Ishikawa (cell line): Measurements from ENCODE around the gene RNF213.

Experiments used
- CEBPB ChIP-seq: IDR thresholded peaks from 2 replicates; pipeline ENCODE4 v1.6.1; 2012
- CREB1 ChIP-seq: IDR thresholded peaks from 2 replicates; pipeline ENCODE4 v1.6.1; 2012; ENCODE audit warnings: low read depth
- EGR1 ChIP-seq: IDR thresholded peaks from 2 replicates; pipeline ENCODE4 v1.6.1; 2012
- EP300 ChIP-seq: IDR thresholded peaks from 2 replicates; pipeline ENCODE4 v1.6.1; 2012; ENCODE audit warnings: borderline replicate concordance
- FOXM1 ChIP-seq: IDR thresholded peaks from 2 replicates; pipeline ENCODE4 v1.6.1; 2012; ENCODE audit warnings: low read depth, borderline replicate concordance
- MAX ChIP-seq: IDR thresholded peaks from 2 replicates; pipeline ENCODE4 v1.6.1; 2012
- NFIC ChIP-seq: IDR thresholded peaks from 2 replicates; pipeline ENCODE4 v1.6.1; 2012
- RAD21 ChIP-seq: IDR thresholded peaks from 2 replicates; pipeline ENCODE4 v1.6.1; 2012; ENCODE audit warnings: low read depth
- REST ChIP-seq: IDR thresholded peaks from 2 replicates; pipeline ENCODE4 v1.6.1; 2012; ENCODE audit warnings: low read depth, mild to moderate bottlenecking
- TAF1 ChIP-seq: IDR thresholded peaks from 2 replicates; pipeline ENCODE4 v1.6.1; 2012; ENCODE audit warnings: low read depth, mild to moderate bottlenecking
- TCF12 ChIP-seq: IDR thresholded peaks from 2 replicates; pipeline ENCODE4 v1.6.1; 2012; ENCODE audit warnings: low read depth
- TEAD4 ChIP-seq: IDR thresholded peaks from 2 replicates; pipeline ENCODE4 v1.6.1; 2012
- USF1 ChIP-seq: IDR thresholded peaks from 2 replicates; pipeline ENCODE4 v1.6.1; 2012
- YY1 ChIP-seq: IDR thresholded peaks from 2 replicates; pipeline ENCODE4 v1.6.1; 2012; ENCODE audit warnings: low read depth
- ZBTB7A ChIP-seq: IDR thresholded peaks from 2 replicates; pipeline ENCODE4 v1.6.1; 2012; ENCODE audit warnings: low read depth

The RNF213 gene

GRCh38 chr17:80443916-80444643 lies 183.4 kb downstream of the RNF213 start:
- TF ChIP-seq TEAD4: no peak

- TF ChIP-seq YY1: no peak
- TF ChIP-seq FOXM1: no peak
- no peak for TF ChIP-seq TCF12
- no peak for TF ChIP-seq TEAD4
- no peak for TF ChIP-seq RAD21
- no peak for TF ChIP-seq USF1
- no peak for TF ChIP-seq REST
- TF ChIP-seq EGR1: no peak
These were observed 184.0 kb downstream of the RNF213 start for GRCh38 chr17:80444644-80444979.

- no peak for TF ChIP-seq ZBTB7A
- TF ChIP-seq NFIC: no peak
- no peak for TF ChIP-seq REST
- no peak for TF ChIP-seq EP300
- TF ChIP-seq TCF12: no peak
- TF ChIP-seq RAD21: no peak
- TF ChIP-seq FOXM1: no peak
- no peak for TF ChIP-seq MAX
- TF ChIP-seq CEBPB: no peak
- TF ChIP-seq USF1: no peak
- no peak for TF ChIP-seq YY1
- TF ChIP-seq EGR1: no peak
- no peak for TF ChIP-seq TAF1
- TF ChIP-seq CREB1: no peak
- TF ChIP-seq TEAD4: no peak
These were observed 184.5 kb downstream of the RNF213 start for GRCh38 chr17:80445007-80445725.

- no peak for TF ChIP-seq TCF12
- TF ChIP-seq REST: no peak
- no peak for TF ChIP-seq EGR1
These were observed 185.1 kb downstream of the RNF213 start for GRCh38 chr17:80445726-80446110.

- no peak for TF ChIP-seq MAX
- TF ChIP-seq RAD21: no peak
- TF ChIP-seq USF1: no peak
- TF ChIP-seq CEBPB: no peak
- no peak for TF ChIP-seq FOXM1
- TF ChIP-seq TCF12: no peak
- TF ChIP-seq YY1: no peak
- no peak for TF ChIP-seq TAF1
These were observed 186.2 kb downstream of the RNF213 start for GRCh38 chr17:80446645-80447405.
